Prostate gland (tissue), 2 donors: Measurements from ENCODE around the gene LYRM9. TPM values are rescaled to one million over a fixed set of nuclear protein-coding genes. Genes with fewer than 3 reads are reported as not detected.

ENCODE experiments used
- DNase-seq: peaks from one replicate; pipeline ENCODE4 v3.0.0-alpha.2; 2019; ENCODE audit warnings: low spot score
- H3K27ac ChIP-seq, 2 donors: fragments of 200-600 bp; sonication (generic); 2 replicates each; pipeline ENCODE4 v1.5.1; 2017 to 2019
- H3K27me3 ChIP-seq: fragments of 200-600 bp; sonication (generic); replicated peaks from 2 replicates; pipeline ENCODE4 v1.5.1; 2019; ENCODE audit not compliant: insufficient read depth
- H3K36me3 ChIP-seq, 2 donors: fragments of 200-600 bp; sonication (generic); 1 replicate in 1 of 2; 2 replicates in 1 of 2; pipeline versions ENCODE4 v1.5.1 to v1.8.1; 2017 to 2019
- H3K4me1 ChIP-seq: fragments of 200-600 bp; sonication (generic); replicated peaks from 2 replicates; pipeline ENCODE4 v1.5.1; 2019
- H3K4me3 ChIP-seq, 2 donors: fragments of 200-600 bp; sonication (generic); 2 replicates each; pipeline ENCODE4 v1.5.1; 2017 to 2019
- H3K9me3 ChIP-seq: fragments of 200-600 bp; sonication (generic); 2 replicates; pipeline ENCODE4 v1.5.1; 2017
- CTCF ChIP-seq, 4 experiments: fragments of 200-600 bp in 2 of 4; fragments of 450-650 bp in 2 of 4; sonication (generic) in 2 of 4; IDR thresholded peaks; 1 replicate in 3 of 4; 2 replicates in 1 of 4; pipeline ENCODE4 v1.5.1; 2016 to 2019; ENCODE audit warnings: antibody characterized with exemption in 4 of 4, mild to moderate bottlenecking in 2 of 4, moderate library complexity in 2 of 4
- POLR2A ChIP-seq: fragments of 450-650 bp; IDR thresholded peaks from one replicate; pipeline ENCODE4 v1.6.1; 2016; ENCODE audit warnings: antibody characterized with exemption, mild to moderate bottlenecking
- POLR2AphosphoS5 ChIP-seq: sonication (generic); formaldehyde crosslinking; IDR thresholded peaks from one replicate; pipeline ENCODE4 v1.6.1; 2017; ENCODE audit warnings: antibody characterized with exemption
- WGBS: methylation state at CpG from one replicate; pipeline ENCODE4 v1.1.5; 2018; 5-methylcytosine and 5-hydroxymethylcytosine counted together
- intact Hi-C: fragments of 100-400 bp; cut with DNase I; formaldehyde crosslinking; loops from one replicate; pipeline ENCODE4 v1.14.2; 2022
- total RNA-seq, 2 donors: library from RNA; depleted of rRNA; stranded (reverse); fragments of >200 nt; gene quantifications; one replicate each; pipeline ENCODE4 v1.1.0, GENCODE V29; 2016

Gene LYRM9
- total RNA-seq, 2 donors from 2014 or later: 26.1 to 30.9 TPM

DNA sequence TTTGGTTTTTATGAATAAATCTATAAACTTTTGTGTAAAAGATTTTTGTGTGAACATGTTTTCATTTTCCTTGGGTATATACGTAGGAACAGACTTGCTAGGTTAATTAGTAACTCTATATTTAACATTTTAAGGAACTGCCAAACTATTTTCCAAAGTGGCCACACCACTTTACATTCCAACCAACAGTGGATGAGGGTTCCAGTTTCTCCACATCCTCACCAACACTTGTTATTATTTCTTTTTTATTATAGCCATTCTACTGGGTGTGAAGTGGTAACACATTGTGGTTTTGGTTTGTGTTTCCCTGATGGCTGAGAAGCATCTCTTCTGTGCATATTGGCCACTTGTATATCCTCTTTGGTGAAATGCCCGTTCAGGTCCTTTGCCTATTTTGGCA, 20.0 kb downstream of the LYRM9 start:
- no peak for DNase-seq
- Histone ChIP-seq H3K27me3 (no peaks in the 10 kb centered on the region), H3K9me3 (no peaks in the 10 kb centered on the region), H3K4me1 (no peaks in the 10 kb centered on the region), H3K27ac (no peak overlapping the region), H3K4me3 (no peak overlapping the region), H3K36me3 (no peaks in the 10 kb centered on the region)
- TF ChIP-seq POLR2A: no peak
- TF ChIP-seq POLR2AphosphoS5: no peak
- no peak for TF ChIP-seq CTCF (IDR thresholded peaks at IDR 0.05)
- intact Hi-C loops: no loop called here
- WGBS: 70% methylated on average over 2 of the region's 2 CpGs

GRCh38 chr17:27872776-27873175, 20.4 kb downstream of the LYRM9 start:
- no peaks in the 10 kb centered on the region for H3K27me3 ChIP-seq
- no peaks in the 10 kb centered on the region for H3K9me3 ChIP-seq
- intact Hi-C loops: no loop called here
- TF ChIP-seq CTCF (IDR thresholded peaks at IDR 0.05) (no peak), POLR2AphosphoS5 (no peak), POLR2A (no peak)
- H3K36me3 ChIP-seq: no peaks in the 10 kb centered on the region
- 96% methylated on average over 3 of the region's 3 CpGs for WGBS
- no peaks in the 10 kb centered on the region for H3K4me1 ChIP-seq
- H3K27ac ChIP-seq: no peak overlapping the region
- H3K4me3 ChIP-seq: no peak overlapping the region
- no peak for DNase-seq

GRCh38 chr17:27871407-27871806, 21.8 kb downstream of the LYRM9 start:
- WGBS: 19% methylated on average over 2 of the region's 2 CpGs
- Histone ChIP-seq H3K36me3 (no peaks in the 10 kb centered on the region), H3K4me1 (no peaks in the 10 kb centered on the region), H3K4me3 (no peak overlapping the region), H3K27me3 (no peaks in the 10 kb centered on the region), H3K27ac (no peak overlapping the region), H3K9me3 (no peaks in the 10 kb centered on the region)
- peak; percentile 34 for DNase-seq
- intact Hi-C loops: no loop called here
- TF ChIP-seq CTCF (IDR thresholded peaks at IDR 0.05) (no peak), POLR2AphosphoS5 (peak; percentile 51)

DNA sequence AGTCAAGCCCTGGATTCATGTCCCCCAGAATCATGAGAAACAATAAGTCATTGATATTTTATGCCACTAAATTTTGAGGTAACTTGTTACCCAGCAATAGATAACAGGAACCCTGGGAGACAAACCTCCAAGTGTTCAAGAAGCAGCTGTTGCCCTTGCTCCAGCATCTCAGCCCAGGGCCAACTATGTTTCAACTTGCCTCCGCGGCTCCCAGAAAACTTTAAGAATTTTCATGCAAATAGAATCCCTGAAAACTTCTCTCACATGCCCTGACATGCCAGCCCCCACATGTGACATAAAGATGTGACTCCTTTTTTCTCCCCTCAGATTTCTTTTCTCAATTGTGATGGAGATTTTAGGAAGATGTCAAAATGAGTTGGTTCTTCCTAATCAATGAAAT, 22.8 kb downstream of the LYRM9 start:
- H3K27me3 ChIP-seq: no peaks in the 10 kb centered on the region
- 57% methylated on average over 2 of the region's 2 CpGs for WGBS
- H3K27ac ChIP-seq: no peak overlapping the region
- intact Hi-C loops: no loop called here
- H3K4me3 ChIP-seq: no peak overlapping the region
- no peaks in the 10 kb centered on the region for H3K4me1 ChIP-seq
- no peak for TF ChIP-seq POLR2AphosphoS5
- no peak for DNase-seq
- no peaks in the 10 kb centered on the region for H3K9me3 ChIP-seq
- no peaks in the 10 kb centered on the region for H3K36me3 ChIP-seq

DNA sequence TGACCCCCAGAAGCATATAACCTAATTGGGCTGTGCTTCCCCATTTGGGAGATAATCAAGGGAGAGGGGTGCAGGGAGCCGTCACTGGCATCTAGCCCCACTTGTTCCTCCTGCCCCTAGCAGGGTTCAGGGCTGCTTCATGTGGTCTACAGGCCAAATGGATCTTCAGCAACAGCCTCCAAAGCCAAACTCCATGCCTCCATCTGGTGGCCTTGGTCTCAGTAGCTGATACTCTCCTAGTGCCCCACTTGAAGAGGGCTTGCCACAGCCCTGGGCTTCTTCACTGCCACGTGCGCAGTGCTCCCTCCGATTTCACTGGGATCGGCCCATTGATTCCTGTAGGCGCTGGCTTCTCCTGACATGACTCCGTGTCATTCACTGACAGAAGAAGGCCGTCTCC, 24.6 kb downstream of the LYRM9 start:
- Histone ChIP-seq H3K4me3 (no peak overlapping the region), H3K27ac (no peak overlapping the region), H3K36me3 (no peaks in the 10 kb centered on the region), H3K4me1 (no peaks in the 10 kb centered on the region), H3K9me3 (no peaks in the 10 kb centered on the region), H3K27me3 (no peaks in the 10 kb centered on the region)
- WGBS: 94% methylated on average over 8 of the region's 8 CpGs
- TF ChIP-seq POLR2AphosphoS5: no peak
- no peak for TF ChIP-seq POLR2A
- no peak for TF ChIP-seq CTCF (IDR thresholded peaks at IDR 0.05)
- DNase-seq: no peak
- intact Hi-C loops: no loop called here

- Histone ChIP-seq H3K36me3 (no peaks in the 10 kb centered on the region), H3K27me3 (no peaks in the 10 kb centered on the region), H3K4me3 (no peak overlapping the region), H3K9me3 (no peaks in the 10 kb centered on the region), H3K4me1 (no peaks in the 10 kb centered on the region), H3K27ac (no peak overlapping the region)
- intact Hi-C loops: no loop called here
- DNase-seq: no peak
- TF ChIP-seq POLR2A: no peak
- TF ChIP-seq POLR2AphosphoS5: no peak
- 83% methylated on average over 4 of the region's 4 CpGs for WGBS
Observed at GRCh38 chr17:27862840-27863239, 30.3 kb downstream of the LYRM9 start.
